Stimulated activated CD8-positive, alpha-beta memory T cell treated with anti-CD3 and anti-CD28 coated beads, Interleukin-4, amount 100 ng/mL, for 1 hour (primary cell): ENCODE results near the gene RNU4-1.

Source experiments
- DNase-seq, 2 donors: peaks; one replicate each; pipeline ENCODE4 v3.0.0-alpha.2; 2020; ENCODE audit warnings: low read depth in 2 of 2, low spot score in 1 of 2

Gene RNU4-1

GRCh38 chr12:120290609-120291305, 2.3 kb downstream of the RNU4-1 start:
- no peak for DNase-seq

- DNase-seq: no peak
These were observed 5.5 kb downstream of the RNU4-1 start for GRCh38 chr12:120287491-120287890.

DNA sequence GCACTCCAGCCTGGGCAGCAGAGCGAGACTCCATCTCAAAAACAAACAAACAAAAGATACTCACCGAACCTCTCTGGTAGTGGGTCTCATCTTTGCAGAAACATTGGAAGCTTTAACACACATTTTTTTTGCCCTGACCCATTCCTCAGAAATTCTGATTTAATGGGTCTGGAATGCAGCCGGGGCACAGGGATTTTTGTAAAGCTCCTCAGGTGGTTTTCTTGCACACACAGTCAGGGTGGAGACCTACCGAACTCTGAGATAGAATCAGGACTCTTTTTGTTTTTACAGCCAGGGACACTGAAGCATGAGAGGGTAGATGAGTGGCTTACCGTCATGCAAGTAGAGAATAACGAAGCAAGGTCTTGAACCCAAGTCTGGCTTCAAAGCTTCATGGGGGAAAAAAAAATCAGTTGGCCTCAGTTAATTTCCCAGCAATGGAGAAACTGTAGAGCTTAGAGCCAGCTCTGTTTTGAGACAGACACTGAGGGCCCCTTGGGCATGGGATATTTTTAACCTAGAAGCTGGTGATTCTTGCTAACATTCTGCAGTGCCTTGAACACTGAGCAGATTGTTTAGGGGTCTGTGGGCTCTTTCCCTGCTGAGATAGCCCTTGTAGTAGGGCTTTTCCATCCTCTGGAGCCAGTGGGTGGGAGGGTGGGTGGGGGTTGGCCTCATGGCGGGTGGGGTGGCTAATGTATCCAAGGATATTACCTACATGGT, 6.1 kb downstream of the RNU4-1 start:
- no peak for DNase-seq

- DNase-seq: no peak
These were observed 8.7 kb downstream of the RNU4-1 start for GRCh38 chr12:120284381-120284780.

- DNase-seq: no peak
These were observed 9.7 kb downstream of the RNU4-1 start for GRCh38 chr12:120283318-120283717.

DNA sequence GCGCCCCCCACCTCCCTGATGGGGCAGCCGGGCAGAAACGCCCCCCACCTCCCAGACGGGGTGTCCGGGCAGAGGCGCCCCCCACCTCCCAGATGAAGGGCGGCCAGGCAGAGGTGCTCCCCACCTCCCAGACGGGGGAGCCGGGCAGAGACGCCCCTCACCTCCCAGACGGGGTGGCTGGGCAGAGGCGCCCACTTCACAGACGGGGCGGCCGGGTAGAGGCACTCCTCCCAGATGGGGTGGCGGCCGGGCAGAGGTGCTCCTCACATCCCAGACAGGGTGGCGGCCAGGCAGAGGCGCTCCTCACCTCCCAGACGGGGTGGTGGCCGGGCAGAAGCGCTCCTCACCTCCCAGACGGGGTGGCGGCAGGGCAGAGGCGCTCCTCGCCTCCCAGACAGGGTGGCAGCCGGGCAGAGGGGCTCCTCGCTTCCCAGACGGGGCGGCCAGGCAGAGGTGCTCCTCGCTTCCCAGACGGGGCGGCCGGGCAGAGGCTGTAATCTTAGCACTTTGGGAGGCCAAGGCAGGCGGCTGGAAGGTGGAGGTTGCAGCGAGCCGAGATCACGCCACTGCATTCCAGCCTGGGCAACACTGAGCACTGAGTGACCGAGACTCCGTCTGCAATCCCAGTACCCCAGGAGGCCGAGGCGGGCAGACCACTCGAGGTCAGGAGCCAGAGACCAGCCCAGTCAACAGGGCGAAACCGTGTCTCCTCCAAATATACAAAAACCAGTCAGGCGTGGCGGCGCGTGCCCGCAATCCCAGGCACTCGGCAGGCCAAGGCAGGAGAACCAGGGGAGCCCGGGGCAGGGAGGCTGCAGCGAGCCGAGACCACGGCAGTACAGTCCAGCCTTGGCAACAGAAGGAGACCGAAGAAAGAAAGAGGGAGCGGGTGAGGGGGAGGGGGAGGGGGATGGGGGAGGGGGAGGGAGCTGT, 14.6 kb downstream of the RNU4-1 start:
- DNase-seq: no peak

DNA sequence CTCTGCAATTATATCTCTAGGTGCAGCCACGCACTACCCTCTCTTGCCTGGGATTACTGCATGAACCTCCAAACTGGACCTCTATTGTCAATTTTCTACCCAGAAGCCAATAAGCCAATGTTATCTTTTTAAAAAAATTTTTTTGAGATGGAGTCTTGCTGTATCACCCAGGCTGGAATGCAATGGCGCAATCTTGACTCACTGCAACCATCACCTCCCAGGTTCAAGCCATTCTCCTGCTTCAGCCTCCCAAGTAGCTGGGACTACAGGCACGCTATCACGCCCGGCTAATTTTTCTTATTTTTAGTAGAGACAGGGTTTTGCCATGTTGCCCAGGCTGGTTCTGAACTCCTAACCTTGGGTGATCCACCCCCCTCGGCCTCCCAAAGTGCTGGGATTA, 16.3 kb downstream of the RNU4-1 start:
- no peak for DNase-seq

- no peak for DNase-seq
These were observed 25.3 kb downstream of the RNU4-1 start for GRCh38 chr12:120267736-120268135.

DNA sequence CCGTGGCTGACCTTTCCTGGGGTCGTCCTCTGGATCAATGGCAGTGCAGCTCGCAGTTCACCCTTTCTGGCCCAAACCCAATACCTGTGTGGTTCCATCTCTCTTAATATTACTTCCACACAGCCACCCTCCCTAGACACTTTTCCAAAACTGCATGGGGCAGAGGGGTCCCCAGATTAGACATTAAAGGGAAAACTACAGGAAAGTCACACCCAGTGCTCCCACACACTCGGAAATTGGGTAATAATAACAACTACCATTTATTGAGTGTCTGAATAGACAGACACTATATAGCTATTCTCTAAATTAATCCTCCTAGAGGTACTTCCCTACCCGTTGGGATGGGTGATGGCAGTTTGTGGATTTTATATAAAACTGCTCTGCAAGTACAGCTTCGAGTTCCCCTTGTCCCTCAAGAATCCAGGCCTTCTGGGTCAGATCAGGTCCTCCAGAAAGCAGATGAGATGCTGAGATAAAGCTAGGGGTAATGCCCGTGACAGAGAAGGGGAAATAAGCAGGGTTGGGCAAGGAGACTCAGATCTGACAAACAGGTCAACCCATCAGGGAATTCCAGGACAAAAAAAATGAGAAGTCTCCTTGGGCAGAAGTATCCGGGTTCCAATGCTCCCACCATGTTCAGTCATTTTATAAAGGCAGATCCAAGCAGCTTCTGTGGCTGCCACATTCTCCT, 26.7 kb downstream of the RNU4-1 start:
- DNase-seq: no peak

GRCh38 chr12:120265473-120266179, 27.4 kb downstream of the RNU4-1 start, which contains the start of gene PXN:
Gene PXN (minus strand): TSS chr12:120265730. CDS start chr12:120265629, 101 bp downstream.
- peak; percentile 80 to 85 for DNase-seq

- no peak for DNase-seq
These were observed 28.0 kb downstream of the RNU4-1 start for GRCh38 chr12:120264904-120265472.

GRCh38 chr12:120264086-120264903, 28.7 kb downstream of the RNU4-1 start:
- no peak for DNase-seq

DNA sequence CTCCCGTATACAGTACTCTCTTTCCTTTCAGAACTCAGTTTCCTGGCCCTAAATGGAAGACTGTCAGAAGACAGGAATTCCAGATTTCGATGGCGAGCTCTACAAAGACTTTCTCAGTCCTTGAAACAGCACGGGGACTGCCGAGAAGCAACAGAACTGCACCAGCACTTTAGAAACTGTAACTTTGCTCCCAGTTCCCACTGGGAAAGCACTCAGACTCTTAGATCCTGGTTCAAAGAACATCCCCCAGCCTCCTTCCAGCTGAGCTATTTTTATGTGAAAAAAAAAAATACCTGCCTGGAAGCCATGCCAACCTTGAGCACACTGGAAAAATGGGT, 29.3 kb downstream of the RNU4-1 start:
- no peak for DNase-seq

- no peak for DNase-seq
These were observed 29.9 kb downstream of the RNU4-1 start for GRCh38 chr12:120262852-120263747.

DNA sequence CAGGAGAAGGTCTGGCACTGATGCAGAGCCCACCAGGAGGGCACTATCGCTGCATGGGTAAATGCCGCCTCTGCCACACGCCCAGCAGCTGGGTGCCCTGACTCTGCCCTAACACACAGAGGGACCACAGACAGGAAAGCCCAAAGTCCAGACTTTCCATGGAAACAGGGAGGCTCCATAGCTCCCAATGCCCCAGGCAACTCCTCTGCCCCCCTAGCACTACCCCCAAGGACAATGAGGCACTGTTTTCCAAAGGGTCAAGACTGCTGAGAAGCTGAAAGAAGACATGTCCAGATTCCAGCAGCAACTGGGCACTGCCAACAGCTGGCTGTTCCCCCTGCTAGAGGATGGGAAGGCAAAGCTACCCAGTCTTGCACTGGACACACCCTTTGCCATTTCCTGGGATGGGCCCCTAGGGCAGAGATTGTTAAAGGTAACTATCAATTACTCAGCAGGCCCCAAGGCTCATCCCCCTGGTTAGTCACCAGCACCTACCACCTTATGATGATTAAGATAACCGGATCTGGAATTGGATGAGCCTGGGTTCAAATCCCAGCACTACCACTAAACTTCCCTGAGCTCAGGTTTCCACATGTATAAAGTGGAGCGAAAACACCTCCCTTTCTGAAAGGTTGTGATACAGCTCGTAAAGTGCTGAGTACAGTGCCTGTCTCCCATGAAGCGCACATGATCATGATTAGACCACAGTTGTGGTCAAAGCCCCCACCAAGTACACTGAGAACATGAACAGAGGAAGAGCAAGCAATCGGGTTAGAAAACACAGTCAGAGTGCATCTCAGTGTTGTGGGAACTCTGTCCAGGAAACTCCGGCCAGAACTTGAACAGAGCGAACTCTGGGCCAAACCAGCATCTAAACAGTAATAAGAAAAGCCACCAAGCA, 30.8 kb downstream of the RNU4-1 start:
- DNase-seq: no peak

- DNase-seq: no peak
These were observed 32.4 kb downstream of the RNU4-1 start for GRCh38 chr12:120260607-120261006.
